IMR-90 (cell line): ENCODE measurements around the gene MMP26. TPM values are rescaled to one million over a fixed set of nuclear protein-coding genes. Genes with fewer than 3 reads are reported as not detected.

Source experiments
- ATAC-seq: fragments of 200-7000 bp; cut with Tn5 transposase; 2 replicates; pipeline ENCODE4 v1.9.1; 2020; ENCODE audit warnings: low read depth, mild to moderate bottlenecking, moderate library complexity
- BruUV-seq: library from RNA; stranded (reverse); fragments of 400-500 nt; replicated peaks from 2 replicates; lab custom pipeline; 2021; lab: Mats Ljungman, UMichigan
- CTCF ChIA-PET: fragments of 300-600 bp; formaldehyde crosslinking; extraction: SDS; loops from one replicate; lab custom pipeline; 2021; ENCODE audit warnings: antibody characterized with exemption; lab: Yijun Ruan, JAX
- POLR2A ChIA-PET: fragments of 300-600 bp; sonication (Branson Sonifier 250); formaldehyde crosslinking; loops from one replicate; lab custom pipeline; 2022; ENCODE audit warnings: antibody characterized with exemption; ENCODE audit not compliant: unreplicated experiment; lab: Charles Lee
- DNase-seq: peaks from one replicate; pipeline ENCODE4 v3.0.0; 2013
- H2AFZ ChIP-seq: replicated peaks from 2 replicates; pipeline ENCODE3; 2013; ENCODE audit warnings: low read length, mild to moderate bottlenecking; ENCODE audit not compliant: poor library complexity
- H2AK5ac ChIP-seq: 2 replicates; pipeline ENCODE4 v1.6.1; 2013; ENCODE audit warnings: low read depth, low read length, inconsistent platforms
- H2AK9ac ChIP-seq: replicated peaks from 2 replicates; pipeline ENCODE3; 2013; ENCODE audit warnings: mild to moderate bottlenecking, low read depth, low read length, moderate library complexity; ENCODE audit not compliant: poor library complexity
- H2BK120ac ChIP-seq: 2 replicates; pipeline ENCODE4 v1.6.1; 2013; ENCODE audit warnings: low read depth, low read length, inconsistent platforms
- H2BK15ac ChIP-seq: 3 replicates; pipeline ENCODE4 v1.6.1; 2013; ENCODE audit warnings: low read depth, low read length, inconsistent platforms
- H2BK20ac ChIP-seq: 2 replicates; pipeline ENCODE4 v1.6.1; 2013; ENCODE audit warnings: low read depth, mild to moderate bottlenecking, inconsistent platforms, low read length, moderate library complexity
- H2BK5ac ChIP-seq: 2 replicates; pipeline ENCODE4 v1.6.1; 2013; ENCODE audit warnings: mild to moderate bottlenecking, low read depth, low read length, inconsistent platforms; ENCODE audit not compliant: poor library complexity, severe bottlenecking
- H3K14ac ChIP-seq: replicated peaks from 2 replicates; pipeline ENCODE4 v1.6.1; 2013; ENCODE audit warnings: low read depth, low read length, inconsistent platforms
- H3K18ac ChIP-seq: 2 replicates; pipeline ENCODE4 v1.6.1; 2013; ENCODE audit warnings: low read depth, low read length, control low read depth
- H3K23ac ChIP-seq: 2 replicates; pipeline ENCODE4 v1.6.1; 2013; ENCODE audit warnings: low read depth, low read length, inconsistent platforms
- H3K27ac ChIP-seq: 2 replicates; pipeline ENCODE4 v1.5.1; 2013; ENCODE audit warnings: mild to moderate bottlenecking, control low read depth, low read length; ENCODE audit not compliant: insufficient read depth
- H3K27me3 ChIP-seq: 2 replicates; pipeline ENCODE4 v1.6.1; 2013; ENCODE audit warnings: low read length; ENCODE audit not compliant: control insufficient read depth, insufficient read depth
- H3K36me3 ChIP-seq: 2 replicates; pipeline ENCODE4 v1.6.1; 2013; ENCODE audit warnings: low read length, mixed read lengths; ENCODE audit not compliant: control insufficient read depth, insufficient read depth
- H3K4ac ChIP-seq: 2 replicates; pipeline ENCODE4 v1.6.1; 2013; ENCODE audit warnings: low read depth, low read length, inconsistent platforms
- H3K4me1 ChIP-seq: 2 replicates; pipeline ENCODE4 v1.6.1; 2013; ENCODE audit warnings: low read length, mixed read lengths; ENCODE audit not compliant: control insufficient read depth, insufficient read depth
- H3K4me2 ChIP-seq: 2 replicates; pipeline ENCODE4 v1.6.1; 2013; ENCODE audit warnings: low read depth, mild to moderate bottlenecking, control low read depth, low read length, moderate library complexity
- H3K4me3 ChIP-seq: 2 replicates; pipeline ENCODE4 v1.5.1; 2013; ENCODE audit warnings: low read depth, mild to moderate bottlenecking, control low read depth, low read length, moderate library complexity; ENCODE audit not compliant: insufficient read depth
- H3K56ac ChIP-seq: 2 replicates; pipeline ENCODE4 v1.6.1; 2013; ENCODE audit warnings: low read length, inconsistent platforms; ENCODE audit not compliant: insufficient read depth; ENCODE audit errors: extremely low read depth
- H3K79me1 ChIP-seq, 2 experiments: 2 replicates each; pipeline ENCODE4 v1.6.1; 2013; ENCODE audit warnings: low read length in 2 of 2, inconsistent platforms in 1 of 2, low read depth in 1 of 2
- H3K9ac ChIP-seq: 2 replicates; pipeline ENCODE4 v1.6.1; 2013; ENCODE audit warnings: low read depth, low read length, control low read depth
- H3K9me1 ChIP-seq: 2 replicates; pipeline ENCODE4 v1.6.1; 2013; ENCODE audit warnings: low read length, inconsistent platforms; ENCODE audit not compliant: insufficient read depth
- H3K9me3 ChIP-seq: 2 replicates; pipeline ENCODE4 v1.6.1; 2013; ENCODE audit warnings: low read length; ENCODE audit not compliant: control insufficient read depth, insufficient read depth
- H4K20me1 ChIP-seq: 2 replicates; pipeline ENCODE4 v1.6.1; 2013; ENCODE audit warnings: low read length, inconsistent platforms; ENCODE audit not compliant: insufficient read depth
- H4K5ac ChIP-seq: 2 replicates; pipeline ENCODE4 v1.6.1; 2013; ENCODE audit warnings: mild to moderate bottlenecking, low read depth, low read length, control low read depth
- H4K8ac ChIP-seq, 2 experiments: 2 replicates each; pipeline ENCODE4 v1.6.1; 2013; ENCODE audit warnings: low read depth in 2 of 2, low read length in 2 of 2, control low read depth in 1 of 2, inconsistent platforms in 1 of 2
- H4K91ac ChIP-seq: 2 replicates; pipeline ENCODE4 v1.6.1; 2013; ENCODE audit warnings: low read depth, low read length, inconsistent platforms; ENCODE audit not compliant: insufficient read depth
- ELK1 ChIP-seq: fragments of 150-350 bp; IDR thresholded peaks from 2 replicates; pipeline ENCODE4 v1.6.1; 2016; ENCODE audit warnings: low read depth, mild to moderate bottlenecking, low read length, moderate library complexity, borderline replicate concordance
- FOS ChIP-seq: fragments of 150-350 bp; IDR thresholded peaks from 2 replicates; pipeline ENCODE4 v1.6.1; 2016; ENCODE audit warnings: low read depth, low read length
- whole genome bisulfite sequencing, 2 experiments: methylation state at CpG; one replicate each; pipeline versions ENCODE4 v1.1.5 to v1.1.7; 2013; ENCODE audit warnings: missing lambda C conversion rate in 2 of 2; ENCODE audit not compliant: insufficient read length in 1 of 2; ENCODE audit errors: extremely low coverage in 2 of 2; 5-methylcytosine and 5-hydroxymethylcytosine counted together
- dilution Hi-C: fragments of 300-500 bp; cut with HindIII; formaldehyde crosslinking; loops from one replicate; pipeline ENCODE4 v1.14.3; 2018; ENCODE audit warnings: low sequenced_read_pairs; ENCODE audit not compliant: unreplicated experiment
- in situ Hi-C: fragments of 300-500 bp; cut with MboI; formaldehyde crosslinking; loops from 3 replicates; pipeline ENCODE4 v1.14.3; 2019; ENCODE audit warnings: low sequenced_read_pairs, inconsistent platforms, mixed read lengths
- intact Hi-C: fragments of 100-400 bp; cut with micrococcal nuclease; formaldehyde crosslinking; loops from 2 replicates; pipeline ENCODE4 v1.10.0; 2022
- polyA plus RNA-seq, 3 experiments: library from polyadenylated mRNA; depleted of rRNA; stranded (reverse); fragments of >200 nt; gene quantifications; 2 replicates each; pipeline ENCODE4 v1.2.3, GENCODE V29; 2012; ENCODE audit warnings: low replicate concordance in 1 of 3
- total RNA-seq: library from RNA; depleted of rRNA; stranded (reverse); fragments of >200 nt; gene quantifications from 2 replicates; pipeline ENCODE4 v1.2.3, GENCODE V29; 2012

The MMP26 gene
- total and polyA plus RNA-seq, 2 of the 4 experiments (the other 2 are of a cell fraction) = not detected

DNA sequence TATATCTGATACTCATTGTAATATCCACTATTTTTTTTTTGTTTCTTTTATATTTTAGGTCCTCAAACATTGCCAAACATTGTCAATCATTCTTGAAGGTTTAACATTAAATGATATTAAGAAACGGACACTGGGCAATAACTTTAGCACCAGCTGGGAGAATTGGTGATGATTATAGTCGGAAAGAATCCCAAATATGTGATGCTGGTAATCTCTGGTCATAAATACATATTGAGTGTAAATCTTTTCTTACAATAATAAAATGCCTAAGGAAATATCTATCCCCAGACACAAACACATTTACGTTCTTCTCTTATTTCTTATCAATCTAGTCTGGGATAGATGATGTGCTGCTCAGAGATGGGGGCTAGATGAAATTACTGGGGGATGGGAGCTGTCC lies 32.1 kb upstream of the MMP26 start:
- peak overlapping the region; percentile 73 for H4K91ac ChIP-seq
- ChIA-PET POLR2A (no interaction called here), CTCF (no interaction called here)
- no peak overlapping the region for H3K4me2 ChIP-seq
- ATAC-seq = peak; percentile 52
- peak; percentile 52 for DNase-seq
- H3K27me3 ChIP-seq = no peaks in the 10 kb centered on the region
- H3K9me3 ChIP-seq = no peaks in the 10 kb centered on the region
- TF ChIP-seq FOS = no peak
- TF ChIP-seq ELK1 = no peak
- H2BK20ac ChIP-seq = peak overlapping the region; percentile 91
- peak overlapping the region; percentile 69 for H2AFZ ChIP-seq
- intact Hi-C loops = no loop called here
- no peak overlapping the region for H3K4me3 ChIP-seq
- no peak overlapping the region for H3K18ac ChIP-seq
- peak overlapping the region; percentile 76 for H3K4ac ChIP-seq
- peak overlapping the region; percentile 60; the same call in 1 of the 3 replicates for H2BK15ac ChIP-seq
- H3K79me1 ChIP-seq = no peaks in the 10 kb centered on the region
- peaks cover 9% of the 10 kb centered on the region for H3K4me1 ChIP-seq
- H3K9ac ChIP-seq = no peak overlapping the region
- no peaks in the 10 kb centered on the region for H4K20me1 ChIP-seq
- no peak overlapping the region for H4K5ac ChIP-seq
- H2BK120ac ChIP-seq = peak overlapping the region; percentile 90
- H3K36me3 ChIP-seq = no peaks in the 10 kb centered on the region
- H2AK5ac ChIP-seq = peak overlapping the region; percentile 43; the same call in 1 of the 2 replicates
- in situ Hi-C loops = no loop called here
- dilution Hi-C loops = no loop called here
- peak overlapping the region; percentile 52 to 56; a peak in 2 of 4 replicates for H4K8ac ChIP-seq
- no peak overlapping the region for H2AK9ac ChIP-seq
- peak overlapping the region; percentile 52; the same call in 1 of the 2 replicates for H3K23ac ChIP-seq
- no CpG with 5 or more reads among the region's 3 CpGs for WGBS, 2 experiments
- BruUV-seq = no TSS peak
- H2BK5ac ChIP-seq = peak overlapping the region; percentile 11
- H3K14ac ChIP-seq = peak overlapping the region; percentile 85
- H3K9me1 ChIP-seq = no peaks in the 10 kb centered on the region
- H3K27ac ChIP-seq = peak overlapping the region; percentile 58; the same call in 1 of the 2 replicates
- H3K56ac ChIP-seq = no peak overlapping the region
